ENCODE results near the gene ZFP57.
"Not testable (repeated sequence)": the region's sequence is repeated elsewhere in the genome, so short reads cannot be mapped to it uniquely, and the experiment has no call there.

ZFP57 gene

GRCh38 chr6:29674008-29674407 is 6.9 kb downstream of the ZFP57 start:
- DNase-seq (ENCODE audit: extremely low read depth, low read depth): no peak
- TF ChIP-seq, protein P1, sequence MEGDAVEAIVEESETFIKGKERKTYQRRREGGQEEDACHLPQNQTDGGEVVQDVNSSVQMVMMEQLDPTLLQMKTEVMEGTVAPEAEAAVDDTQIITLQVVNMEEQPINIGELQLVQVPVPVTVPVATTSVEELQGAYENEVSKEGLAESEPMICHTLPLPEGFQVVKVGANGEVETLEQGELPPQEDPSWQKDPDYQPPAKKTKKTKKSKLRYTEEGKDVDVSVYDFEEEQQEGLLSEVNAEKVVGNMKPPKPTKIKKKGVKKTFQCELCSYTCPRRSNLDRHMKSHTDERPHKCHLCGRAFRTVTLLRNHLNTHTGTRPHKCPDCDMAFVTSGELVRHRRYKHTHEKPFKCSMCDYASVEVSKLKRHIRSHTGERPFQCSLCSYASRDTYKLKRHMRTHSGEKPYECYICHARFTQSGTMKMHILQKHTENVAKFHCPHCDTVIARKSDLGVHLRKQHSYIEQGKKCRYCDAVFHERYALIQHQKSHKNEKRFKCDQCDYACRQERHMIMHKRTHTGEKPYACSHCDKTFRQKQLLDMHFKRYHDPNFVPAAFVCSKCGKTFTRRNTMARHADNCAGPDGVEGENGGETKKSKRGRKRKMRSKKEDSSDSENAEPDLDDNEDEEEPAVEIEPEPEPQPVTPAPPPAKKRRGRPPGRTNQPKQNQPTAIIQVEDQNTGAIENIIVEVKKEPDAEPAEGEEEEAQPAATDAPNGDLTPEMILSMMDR (IDR thresholded peaks at IDR 0.05; ENCODE audit: low read depth, low read length): no peak

DNA sequence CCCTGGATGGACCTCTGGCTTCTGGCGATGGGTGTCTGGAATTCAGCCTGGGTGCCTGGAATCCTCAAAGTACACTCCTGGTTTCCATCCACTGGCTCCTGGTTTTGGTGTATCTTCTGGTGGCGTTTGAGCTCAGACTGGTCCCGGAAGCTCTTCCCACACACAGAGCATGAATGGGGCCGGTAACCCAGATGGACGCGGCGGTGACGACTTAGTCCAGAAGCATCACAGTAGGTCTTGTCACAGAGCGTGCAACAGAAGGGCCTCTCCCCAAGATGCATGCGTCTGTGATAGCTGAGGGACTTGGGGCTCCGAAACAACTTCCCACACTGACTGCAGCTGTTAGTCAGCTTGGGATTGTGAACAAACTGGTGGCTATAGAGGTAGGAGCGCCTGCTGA is 7.8 kb downstream of the ZFP57 start:
- TF ChIP-seq, protein P1 (IDR thresholded peaks at IDR 0.05; ENCODE audit: low read depth, low read length): no peak
- no peak for DNase-seq (ENCODE audit: extremely low read depth, low read depth)

GRCh38 chr6:29672116-29672515 is 8.8 kb downstream of the ZFP57 start:
- DNase-seq (ENCODE audit: extremely low read depth, low read depth): not testable (repeated sequence)

DNA sequence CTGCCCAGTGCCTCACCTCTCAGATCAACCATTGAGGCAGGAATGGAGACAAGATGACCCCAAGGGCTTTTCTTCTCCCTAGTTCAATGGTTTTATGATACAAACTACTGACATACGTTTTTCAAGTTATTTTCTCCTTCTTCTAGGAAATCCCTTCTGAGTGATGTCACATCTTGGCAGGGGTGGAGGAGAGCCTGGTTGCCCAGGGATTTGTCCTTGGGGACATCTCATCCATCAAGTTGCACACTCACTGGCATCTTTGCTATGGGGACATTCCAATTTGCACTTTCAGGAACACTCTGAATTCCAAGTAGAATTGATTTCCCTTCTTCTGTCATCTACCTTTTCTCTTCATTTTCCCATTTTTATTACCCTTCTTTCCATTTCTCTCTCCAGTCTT is 9.9 kb downstream of the ZFP57 start:
- DNase-seq (ENCODE audit: extremely low read depth, low read depth): no peak

DNA sequence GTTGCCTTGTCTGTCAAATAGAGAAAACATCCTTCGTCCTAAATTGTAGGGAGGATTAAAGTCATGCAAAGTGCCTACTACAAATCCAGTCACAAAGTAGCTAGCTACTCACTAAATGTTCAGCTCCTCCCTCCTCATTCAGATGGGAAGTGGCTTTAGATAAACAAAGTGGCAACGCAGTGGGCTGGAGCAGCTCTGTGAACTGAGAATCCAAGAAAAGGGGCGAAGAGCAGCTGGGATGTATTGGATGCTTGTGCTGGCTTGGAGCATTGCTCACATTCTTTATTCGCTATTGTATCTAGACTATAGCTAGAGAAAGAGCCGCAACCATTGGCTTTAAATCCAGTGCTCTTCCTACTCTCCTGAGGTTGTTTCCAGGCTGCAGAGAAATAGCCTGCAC is 13.8 kb downstream of the ZFP57 start:
- DNase-seq (ENCODE audit: extremely low read depth, low read depth): no peak
- TF ChIP-seq, protein P1 (IDR thresholded peaks at IDR 0.05; ENCODE audit: low read depth, low read length): no peak

More for the DNA sequence above, 9.9 kb downstream of the ZFP57 start:
- TF ChIP-seq, protein P1 (IDR thresholded peaks at IDR 0.05; ENCODE audit: low read depth, low read length): no peak

- TF ChIP-seq, protein P1 (IDR thresholded peaks at IDR 0.05; ENCODE audit: low read depth, low read length): no peak
These were observed 14.2 kb downstream of the ZFP57 start for GRCh38 chr6:29666826-29667130.

DNA sequence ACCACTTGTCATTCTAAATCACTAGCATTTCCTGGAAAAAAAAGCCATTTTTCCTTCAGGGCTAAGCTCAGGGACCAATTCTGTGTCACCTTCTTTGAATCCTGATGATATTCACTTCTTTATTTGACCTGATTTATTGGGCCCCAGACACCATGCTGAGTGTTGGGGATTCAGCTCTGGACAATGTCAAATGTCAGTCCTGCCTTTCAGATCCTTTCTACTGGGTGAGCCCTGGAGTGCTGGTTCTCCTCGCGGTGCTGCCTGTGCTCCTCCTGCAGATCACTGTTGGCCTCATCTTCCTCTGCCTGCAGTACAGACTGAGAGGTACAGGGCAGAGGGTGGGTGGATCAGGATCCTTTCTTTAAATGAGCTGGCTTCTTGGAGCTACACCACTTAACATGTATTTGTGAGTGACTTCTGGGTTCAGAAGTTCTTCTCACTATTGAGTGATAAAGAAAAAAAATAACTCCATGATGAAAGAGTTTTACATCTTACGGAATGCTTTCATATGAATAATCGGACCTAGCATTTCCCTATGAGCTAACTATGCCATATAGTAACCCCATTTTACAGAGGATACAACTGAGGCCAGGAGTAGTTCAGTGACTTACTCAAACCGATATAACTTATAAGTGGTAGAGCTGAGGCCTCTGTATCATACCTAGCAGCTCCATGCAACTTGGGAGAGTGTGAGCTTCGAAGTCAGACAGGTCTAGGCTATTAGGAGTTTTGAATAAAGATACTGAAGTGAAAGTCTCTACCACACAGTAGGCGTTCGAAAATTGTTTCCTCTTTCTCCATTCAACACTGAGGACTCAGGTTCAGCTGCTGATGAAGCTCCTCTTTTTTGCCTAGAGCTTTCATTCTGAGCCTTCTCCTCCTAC is 14.8 kb downstream of the ZFP57 start:
- TF ChIP-seq, protein P1 (IDR thresholded peaks at IDR 0.05; ENCODE audit: low read depth, low read length): no peak
- no peak for DNase-seq (ENCODE audit: extremely low read depth, low read depth)

More at GRCh38 chr6:29666826-29667130, 14.2 kb downstream of the ZFP57 start:
- DNase-seq (ENCODE audit: extremely low read depth, low read depth): no peak

Data from AG09319 (cell line).